ENCODE data around the gene ZC3HAV1.

The ZC3HAV1 gene

DNA sequence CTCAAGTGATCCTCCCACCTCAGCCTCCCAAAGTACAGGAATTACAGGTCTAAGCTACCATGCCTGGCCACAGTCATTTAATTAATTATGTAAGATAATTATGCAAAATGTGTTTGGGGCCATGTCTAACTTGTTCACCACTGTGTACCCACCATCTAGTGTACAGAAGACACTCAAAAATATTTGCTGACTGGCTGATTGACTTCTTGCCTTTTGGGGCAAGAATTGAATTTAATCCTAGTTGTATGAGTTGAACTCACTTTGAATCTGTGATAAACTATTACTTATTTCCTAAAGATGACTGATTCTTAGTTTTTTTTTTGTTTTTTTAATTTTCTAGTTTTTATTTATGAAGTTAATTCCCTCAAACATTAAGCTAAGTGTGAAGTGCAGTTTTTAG, 57.9 kb downstream of the ZC3HAV1 start:
- no peak for DNase-seq (ENCODE audit: extremely low spot score)
- ChIA-PET CTCF (interaction anchor here (0.6 to 0.7 kb wide), 2 partner anchors 33 to 166 kb away, joined by 3 read pairs; no protein-coding TSS in a partner anchor), POLR2A (no interaction called here)
- TF ChIP-seq LEF1 (IDR thresholded peaks at IDR 0.05; ENCODE audit: borderline replicate concordance) (no peak), TARDBP (IDR thresholded peaks at IDR 0.05) (no peak), FOXA1 (IDR thresholded peaks at IDR 0.05) (no peak), BHLHE40 (IDR thresholded peaks at IDR 0.05; ENCODE audit: borderline replicate concordance) (no peak), ELF4 (IDR thresholded peaks at IDR 0.05) (no peak), ZNF384 (IDR thresholded peaks at IDR 0.05) (no peak), CTBP1 (IDR thresholded peaks at IDR 0.05; ENCODE audit: borderline replicate concordance) (no peak), SUZ12 (IDR thresholded peaks at IDR 0.05) (no peak), FOXM1 (IDR thresholded peaks at IDR 0.05; ENCODE audit: borderline replicate concordance) (no peak), L3MBTL2 (conservative IDR thresholded peaks at IDR 0.05) (no peak)
- TF ChIP-seq, protein P1, sequence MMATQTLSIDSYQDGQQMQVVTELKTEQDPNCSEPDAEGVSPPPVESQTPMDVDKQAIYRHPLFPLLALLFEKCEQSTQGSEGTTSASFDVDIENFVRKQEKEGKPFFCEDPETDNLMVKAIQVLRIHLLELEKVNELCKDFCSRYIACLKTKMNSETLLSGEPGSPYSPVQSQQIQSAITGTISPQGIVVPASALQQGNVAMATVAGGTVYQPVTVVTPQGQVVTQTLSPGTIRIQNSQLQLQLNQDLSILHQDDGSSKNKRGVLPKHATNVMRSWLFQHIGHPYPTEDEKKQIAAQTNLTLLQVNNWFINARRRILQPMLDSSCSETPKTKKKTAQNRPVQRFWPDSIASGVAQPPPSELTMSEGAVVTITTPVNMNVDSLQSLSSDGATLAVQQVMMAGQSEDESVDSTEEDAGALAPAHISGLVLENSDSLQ (IDR thresholded peaks at IDR 0.05), result no peak

DNA sequence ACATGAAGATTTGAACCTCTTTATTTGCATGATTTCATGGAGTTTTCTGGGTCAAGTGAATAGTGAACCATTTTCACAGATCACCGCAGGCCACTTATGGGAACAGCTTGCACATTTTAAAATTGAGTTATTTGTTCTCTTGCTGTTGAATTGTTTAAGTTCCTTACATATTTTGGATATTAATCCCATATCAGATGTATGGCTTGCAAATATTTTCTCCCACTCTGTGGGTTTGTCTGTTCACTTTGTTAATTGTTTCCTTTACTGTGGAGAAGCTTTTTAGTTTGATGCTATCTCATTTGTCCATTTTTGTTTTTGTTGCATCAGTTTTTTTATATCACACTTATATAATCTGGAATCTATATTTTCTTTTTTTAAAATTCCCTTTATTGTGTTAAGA, 59.6 kb downstream of the ZC3HAV1 start:
- CTCF ChIA-PET, result interaction anchor here (1.2 kb wide), 1 partner anchor 9 kb away, joined by 4 read pairs; no protein-coding TSS in a partner anchor
- TF ChIP-seq, protein P1 (IDR thresholded peaks at IDR 0.05), result no peak
- no peak for TF ChIP-seq FOXM1 (IDR thresholded peaks at IDR 0.05; ENCODE audit: borderline replicate concordance)
- TF ChIP-seq SP1 (IDR thresholded peaks at IDR 0.05), result no peak
- TF ChIP-seq ZNF384 (IDR thresholded peaks at IDR 0.05), result no peak
- TF ChIP-seq LEF1 (IDR thresholded peaks at IDR 0.05; ENCODE audit: borderline replicate concordance), result no peak
- TF ChIP-seq L3MBTL2 (conservative IDR thresholded peaks at IDR 0.05), result no peak
- no peak for TF ChIP-seq FOXK2 (IDR thresholded peaks at IDR 0.05)
- no peak for TF ChIP-seq TARDBP (IDR thresholded peaks at IDR 0.05)
- TF ChIP-seq FOXA1 (IDR thresholded peaks at IDR 0.05), result no peak
- TF ChIP-seq CTBP1 (IDR thresholded peaks at IDR 0.05; ENCODE audit: borderline replicate concordance), result no peak
- TF ChIP-seq ELF4 (IDR thresholded peaks at IDR 0.05), result no peak
- no peak for TF ChIP-seq BHLHE40 (IDR thresholded peaks at IDR 0.05; ENCODE audit: borderline replicate concordance)
- no peak for DNase-seq (ENCODE audit: extremely low spot score)
- POLR2A ChIA-PET, result no interaction called here

DNA sequence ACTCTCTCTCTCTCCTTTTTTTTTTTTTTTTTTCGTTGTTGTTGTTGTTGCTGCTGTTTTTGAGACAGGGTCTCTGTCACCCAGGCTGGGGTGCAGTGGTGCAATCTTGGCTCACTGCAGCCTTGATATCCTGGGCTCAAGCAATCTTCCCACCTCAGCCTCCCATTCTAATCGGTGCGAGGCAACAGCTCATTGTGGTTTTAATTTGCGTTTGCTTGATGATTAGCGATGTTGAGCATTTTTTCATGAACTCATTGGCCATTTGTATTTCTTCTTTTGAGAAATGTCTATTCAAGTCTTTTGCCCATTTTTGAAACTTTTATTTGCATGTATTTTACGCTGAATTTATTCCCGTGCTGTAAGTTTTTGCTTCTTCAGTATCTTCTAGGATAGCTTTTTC, 60.4 kb downstream of the ZC3HAV1 start:
- TF ChIP-seq SP1 (IDR thresholded peaks at IDR 0.05), result no peak
- TF ChIP-seq ZNF384 (IDR thresholded peaks at IDR 0.05), result no peak
- TF ChIP-seq FOXK2 (IDR thresholded peaks at IDR 0.05), result no peak
- TF ChIP-seq L3MBTL2 (conservative IDR thresholded peaks at IDR 0.05), result no peak
- TF ChIP-seq, protein P1 (IDR thresholded peaks at IDR 0.05), result no peak
- TF ChIP-seq BHLHE40 (IDR thresholded peaks at IDR 0.05; ENCODE audit: borderline replicate concordance), result no peak
- TF ChIP-seq ELF4 (IDR thresholded peaks at IDR 0.05), result no peak
- no peak for TF ChIP-seq LEF1 (IDR thresholded peaks at IDR 0.05; ENCODE audit: borderline replicate concordance)
- no peak for TF ChIP-seq CTBP1 (IDR thresholded peaks at IDR 0.05; ENCODE audit: borderline replicate concordance)
- no peak for TF ChIP-seq ARNT (IDR thresholded peaks at IDR 0.05)
- no peak for TF ChIP-seq SUZ12 (IDR thresholded peaks at IDR 0.05)
- POLR2A ChIA-PET, result no interaction called here
- CTCF ChIA-PET, result interaction anchor here (1.2 kb wide), 1 partner anchor 10 kb away, joined by 4 read pairs; no protein-coding TSS in a partner anchor
- DNase-seq (ENCODE audit: extremely low spot score), result no peak

DNA sequence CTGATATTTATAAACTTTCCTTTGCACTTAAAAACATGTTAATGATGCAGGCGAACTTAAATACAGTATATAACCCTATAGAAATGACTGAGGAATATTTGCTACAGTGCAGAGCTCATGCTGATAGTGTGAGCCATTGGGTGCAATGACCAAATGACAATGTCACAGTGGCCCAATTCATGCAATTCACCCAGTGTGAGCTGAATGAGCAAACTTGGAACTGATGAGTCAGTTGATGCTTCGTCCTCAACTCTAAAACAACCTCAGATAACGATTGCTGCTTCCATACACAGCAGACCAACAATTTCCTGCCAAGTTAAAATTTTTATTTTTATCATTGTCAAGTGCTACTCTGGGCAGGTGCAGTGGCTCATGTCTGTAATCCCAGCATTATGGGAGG, 61.5 kb downstream of the ZC3HAV1 start:
- ChIA-PET CTCF (no interaction called here), POLR2A (no interaction called here)
- DNase-seq (ENCODE audit: extremely low spot score), result no peak
- TF ChIP-seq BHLHE40 (IDR thresholded peaks at IDR 0.05; ENCODE audit: borderline replicate concordance) (no peak), HDGF (IDR thresholded peaks at IDR 0.05; ENCODE audit: borderline replicate concordance) (no peak)

DNA sequence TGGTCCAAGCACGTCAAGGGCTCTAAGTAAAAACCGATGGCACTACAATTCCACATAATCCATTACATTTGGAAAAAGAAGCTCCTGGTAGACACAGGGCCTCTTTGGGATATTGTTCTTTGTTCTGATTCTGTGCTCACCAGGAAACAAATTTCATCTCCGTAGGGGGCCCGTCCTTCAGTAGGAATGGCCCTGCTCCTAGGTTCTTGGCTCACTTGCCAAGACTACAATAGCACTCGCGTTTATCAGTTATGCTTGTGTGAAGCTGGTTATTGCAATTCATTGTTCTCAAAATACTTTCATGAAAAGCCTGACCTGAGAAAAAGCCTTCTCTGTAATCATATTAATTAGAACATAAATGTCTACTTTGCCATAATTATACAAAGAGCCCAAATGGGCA, 63.4 kb downstream of the ZC3HAV1 start:
- no peak for DNase-seq (ENCODE audit: extremely low spot score)
- CTCF ChIA-PET, result no interaction called here
- POLR2A ChIA-PET, result no interaction called here
- no peak for TF ChIP-seq HDGF (IDR thresholded peaks at IDR 0.05; ENCODE audit: borderline replicate concordance)
- no peak for TF ChIP-seq L3MBTL2 (conservative IDR thresholded peaks at IDR 0.05)

DNA sequence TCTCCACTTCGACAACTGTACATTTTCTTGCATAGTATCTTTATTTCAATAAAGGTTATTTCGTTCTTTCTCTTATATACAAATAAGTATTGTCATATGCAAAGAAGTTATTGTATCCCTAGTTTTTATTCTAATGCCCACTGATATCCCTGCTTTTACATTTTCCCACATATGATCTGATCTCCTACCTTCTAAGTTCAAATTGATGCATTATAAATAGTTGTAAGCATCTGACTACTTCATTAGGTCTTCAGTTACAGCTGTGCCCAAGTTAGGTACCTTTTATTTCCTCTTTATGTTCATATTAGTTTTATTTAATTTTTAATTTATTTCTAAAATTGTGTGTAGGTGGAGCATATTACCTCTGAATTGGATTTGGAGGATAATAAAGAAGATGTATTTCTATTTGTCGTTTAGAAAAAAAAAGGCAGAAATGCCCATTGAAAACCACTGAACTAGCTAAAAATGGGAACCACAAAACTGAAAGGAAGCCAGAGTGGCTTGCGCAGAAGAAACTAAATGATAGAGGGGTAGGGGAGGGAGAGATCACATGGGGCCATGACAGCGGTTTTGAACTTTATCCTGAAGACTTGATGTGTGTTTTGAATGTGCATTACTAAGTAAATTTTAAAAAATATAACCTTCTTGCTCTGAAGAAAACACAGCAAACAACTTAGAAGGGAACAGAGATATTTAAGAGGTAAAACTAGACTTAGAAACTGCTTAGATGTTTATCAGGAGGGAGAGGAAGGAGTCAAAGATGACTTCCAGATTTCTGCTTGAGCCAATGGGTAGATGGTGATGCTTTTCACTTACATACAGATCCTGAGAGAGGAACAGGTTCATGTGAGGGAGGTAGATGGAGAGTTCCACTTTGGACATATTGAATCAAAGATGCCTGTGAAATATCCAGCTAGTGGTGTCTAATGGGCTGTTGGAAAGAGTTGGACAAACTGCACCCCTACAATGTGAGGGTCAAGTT, 64.4 kb downstream of the ZC3HAV1 start:
- ChIA-PET CTCF (no interaction called here), POLR2A (no interaction called here)
- TF ChIP-seq BHLHE40 (IDR thresholded peaks at IDR 0.05; ENCODE audit: borderline replicate concordance) (no peak), FOXM1 (IDR thresholded peaks at IDR 0.05; ENCODE audit: borderline replicate concordance) (no peak), FOXK2 (IDR thresholded peaks at IDR 0.05) (no peak), FOXA1 (IDR thresholded peaks at IDR 0.05) (no peak), ELF4 (IDR thresholded peaks at IDR 0.05) (no peak), HDGF (IDR thresholded peaks at IDR 0.05; ENCODE audit: borderline replicate concordance) (no peak), LEF1 (IDR thresholded peaks at IDR 0.05; ENCODE audit: borderline replicate concordance) (no peak), NFRKB (IDR thresholded peaks at IDR 0.05) (no peak), ARNT (IDR thresholded peaks at IDR 0.05) (no peak), SP1 (IDR thresholded peaks at IDR 0.05) (no peak), SUZ12 (IDR thresholded peaks at IDR 0.05) (no peak), CTBP1 (IDR thresholded peaks at IDR 0.05; ENCODE audit: borderline replicate concordance) (no peak), TARDBP (IDR thresholded peaks at IDR 0.05) (no peak), ZNF384 (IDR thresholded peaks at IDR 0.05) (no peak), L3MBTL2 (conservative IDR thresholded peaks at IDR 0.05) (no peak)
- TF ChIP-seq, protein P1 (IDR thresholded peaks at IDR 0.05), result no peak
- DNase-seq (ENCODE audit: extremely low spot score), result no peak

Measured in HEK293T (cell line).